ENCODE measurements around the gene CD8B2. TPM values are rescaled to one million over a fixed set of nuclear protein-coding genes. Genes with fewer than 3 reads are reported as not detected.
"Not testable (repeated sequence)": the region's sequence is repeated elsewhere in the genome, so short reads cannot be mapped to it uniquely, and the experiment has no call there.

The CD8B2 gene
- total RNA-seq (ENCODE audit: unreplicated experiment), result not detected
- long read RNA-seq, result 0 reads

DNA sequence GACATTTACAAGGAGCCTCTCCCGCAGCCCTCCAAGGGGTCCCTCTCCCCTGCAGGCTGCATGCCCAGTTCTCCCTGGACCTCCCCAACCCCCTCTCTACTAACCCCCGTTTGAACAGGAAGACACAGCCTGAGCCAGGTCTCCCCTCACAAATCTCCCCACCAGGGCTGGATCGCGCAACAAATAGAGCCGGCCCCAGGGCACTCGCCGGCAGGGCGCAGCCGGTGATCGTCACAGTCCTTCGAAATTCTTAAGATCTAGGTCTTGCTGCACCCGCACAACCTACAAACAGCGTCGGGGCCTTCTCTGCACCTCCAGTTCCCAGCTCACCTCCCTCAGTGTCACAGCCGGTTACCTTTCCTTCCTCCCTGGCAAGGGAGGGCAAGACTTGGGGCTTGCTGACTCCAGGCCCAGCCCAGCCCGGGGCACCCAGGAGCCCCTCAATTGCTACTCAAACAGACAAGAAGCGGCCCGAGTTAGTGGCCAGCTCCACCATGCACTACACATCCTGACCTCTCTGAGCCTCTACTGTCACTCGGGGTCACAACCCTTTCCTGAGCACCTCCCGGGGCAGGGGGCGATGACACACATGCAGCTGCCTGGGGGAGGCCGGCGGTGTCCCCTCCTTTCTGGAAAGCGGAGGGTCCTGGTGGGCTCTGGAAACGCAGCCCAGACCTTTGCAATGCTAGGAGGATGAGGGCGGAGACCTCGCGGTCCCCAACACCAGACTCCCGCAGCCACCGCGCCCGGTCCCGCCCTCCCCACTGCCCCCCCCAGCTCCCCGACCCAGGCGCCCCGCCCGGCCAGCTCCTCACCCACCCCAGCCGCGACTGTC is at the start of gene CD8B2:
TSS of gene CD8B2 (plus strand) at position 814 of the 835 bp plus-strand sequence. CDS start 63 bp downstream, outside the sequence.
- DNase-seq; H3K4me1 Mint-ChIP-seq (ENCODE audit: low read depth, unreplicated experiment); H3K27me3 Mint-ChIP-seq (ENCODE audit: unreplicated experiment); H3K27ac Mint-ChIP-seq (ENCODE audit: unreplicated experiment); H3K36me3 Mint-ChIP-seq (ENCODE audit: unreplicated experiment); H3K9me3 Mint-ChIP-seq (ENCODE audit: unreplicated experiment): not testable (repeated sequence)
- H3K4me3 Mint-ChIP-seq (ENCODE audit: unreplicated experiment), result peak within 1 kb of the TSS; percentile 34

DNA sequence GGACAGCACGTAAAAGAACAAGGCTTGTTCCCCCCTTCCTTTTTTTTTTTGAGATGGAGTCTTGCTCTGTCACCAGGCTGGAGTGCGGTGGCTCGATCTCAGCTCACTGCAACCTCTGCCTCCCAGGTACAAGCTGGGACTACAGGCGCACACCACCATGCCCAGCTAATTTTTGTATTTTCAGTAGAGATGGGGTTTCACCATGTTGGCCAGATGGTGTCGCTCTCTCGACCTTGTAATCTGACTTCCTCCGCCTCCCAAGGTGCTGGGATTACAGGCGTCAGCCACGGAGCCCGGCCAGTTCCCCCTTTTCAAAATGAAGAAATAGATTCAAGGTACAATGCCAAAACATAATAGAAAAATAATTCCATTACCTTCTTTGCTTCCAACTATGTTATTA is 25.3 kb upstream of the CD8B2 start:
- not testable (repeated sequence) for H3K9me3 Mint-ChIP-seq (ENCODE audit: unreplicated experiment); H3K36me3 Mint-ChIP-seq (ENCODE audit: unreplicated experiment); DNase-seq; H3K4me1 Mint-ChIP-seq (ENCODE audit: low read depth, unreplicated experiment); H3K4me3 Mint-ChIP-seq (ENCODE audit: unreplicated experiment); H3K27ac Mint-ChIP-seq (ENCODE audit: unreplicated experiment); H3K27me3 Mint-ChIP-seq (ENCODE audit: unreplicated experiment)

DNA sequence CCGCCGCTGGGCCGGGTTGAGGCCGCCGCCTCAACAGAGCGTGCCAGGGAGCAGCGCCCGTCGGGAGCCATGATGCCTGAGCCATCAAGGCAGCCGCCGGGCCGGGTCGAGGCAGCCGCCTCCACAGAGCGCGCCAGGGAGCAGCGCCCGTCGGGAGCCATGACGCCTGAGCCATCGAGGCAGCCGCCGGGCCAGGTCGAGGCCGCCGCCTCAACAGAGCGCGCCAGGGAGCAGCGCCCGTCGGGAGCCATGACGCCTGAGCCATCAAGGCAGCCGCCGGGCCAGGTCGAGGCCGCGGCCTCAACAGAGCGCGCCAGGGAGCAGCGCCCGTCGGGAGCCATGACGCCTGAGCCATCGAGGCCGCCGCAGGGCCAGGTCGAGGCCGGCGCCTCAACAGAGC is 19.6 kb upstream of the CD8B2 start:
- not testable (repeated sequence) for H3K36me3 Mint-ChIP-seq (ENCODE audit: unreplicated experiment); H3K4me1 Mint-ChIP-seq (ENCODE audit: low read depth, unreplicated experiment); H3K27me3 Mint-ChIP-seq (ENCODE audit: unreplicated experiment); H3K9me3 Mint-ChIP-seq (ENCODE audit: unreplicated experiment); H3K4me3 Mint-ChIP-seq (ENCODE audit: unreplicated experiment); DNase-seq; H3K27ac Mint-ChIP-seq (ENCODE audit: unreplicated experiment)

DNA sequence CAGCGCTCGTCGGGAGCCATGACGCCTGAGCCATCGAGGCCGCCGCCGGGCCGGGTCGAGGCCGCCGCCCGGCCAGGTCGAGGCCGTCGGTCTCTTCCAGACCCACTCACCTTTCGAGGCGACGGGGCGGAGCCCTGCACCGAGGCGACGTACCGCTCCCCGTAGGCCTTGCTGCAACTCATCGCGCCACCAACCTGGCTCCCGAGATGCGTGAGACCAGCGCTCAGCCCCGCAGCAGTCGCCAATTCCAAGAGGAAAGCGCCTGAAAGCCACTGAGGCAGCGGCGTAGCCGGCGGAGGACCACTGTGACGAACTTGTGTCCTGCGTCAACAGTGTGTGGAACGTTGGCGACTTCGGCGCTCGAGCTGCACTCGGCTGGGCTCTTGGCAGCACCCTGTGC is 19.1 kb upstream of the CD8B2 start, which contains the start of gene RGPD3:
TSS of gene RGPD3 (minus strand) at position 307 of the 400 bp plus-strand sequence. CDS start at position 182, 125 bp downstream.
- H3K4me3 Mint-ChIP-seq (ENCODE audit: unreplicated experiment), result not testable (repeated sequence)

DNA sequence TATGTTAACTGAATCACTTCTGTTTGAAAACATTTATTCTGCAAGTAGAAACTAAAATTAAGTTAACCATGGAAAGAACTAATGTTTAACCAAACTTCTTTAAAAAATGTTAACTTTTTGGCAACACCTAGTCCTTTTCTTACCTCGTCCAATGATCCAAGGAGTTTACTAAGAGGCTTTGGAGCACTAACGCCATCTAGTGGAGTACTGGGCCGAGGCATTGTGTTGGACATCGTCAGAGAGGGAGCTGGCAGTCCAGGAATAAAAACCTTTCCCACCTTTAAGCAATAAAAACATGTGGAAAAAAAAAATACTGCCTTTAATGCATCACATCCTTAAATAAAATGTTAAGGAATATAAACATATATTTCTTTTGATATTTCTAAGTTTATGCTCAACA is 16.5 kb upstream of the CD8B2 start:
- H3K36me3 Mint-ChIP-seq (ENCODE audit: unreplicated experiment); H3K9me3 Mint-ChIP-seq (ENCODE audit: unreplicated experiment); H3K27me3 Mint-ChIP-seq (ENCODE audit: unreplicated experiment); H3K4me3 Mint-ChIP-seq (ENCODE audit: unreplicated experiment); H3K4me1 Mint-ChIP-seq (ENCODE audit: low read depth, unreplicated experiment); H3K27ac Mint-ChIP-seq (ENCODE audit: unreplicated experiment): not testable (repeated sequence)
- peak; percentile 77 for DNase-seq
- TF ChIP-seq, protein P1, sequence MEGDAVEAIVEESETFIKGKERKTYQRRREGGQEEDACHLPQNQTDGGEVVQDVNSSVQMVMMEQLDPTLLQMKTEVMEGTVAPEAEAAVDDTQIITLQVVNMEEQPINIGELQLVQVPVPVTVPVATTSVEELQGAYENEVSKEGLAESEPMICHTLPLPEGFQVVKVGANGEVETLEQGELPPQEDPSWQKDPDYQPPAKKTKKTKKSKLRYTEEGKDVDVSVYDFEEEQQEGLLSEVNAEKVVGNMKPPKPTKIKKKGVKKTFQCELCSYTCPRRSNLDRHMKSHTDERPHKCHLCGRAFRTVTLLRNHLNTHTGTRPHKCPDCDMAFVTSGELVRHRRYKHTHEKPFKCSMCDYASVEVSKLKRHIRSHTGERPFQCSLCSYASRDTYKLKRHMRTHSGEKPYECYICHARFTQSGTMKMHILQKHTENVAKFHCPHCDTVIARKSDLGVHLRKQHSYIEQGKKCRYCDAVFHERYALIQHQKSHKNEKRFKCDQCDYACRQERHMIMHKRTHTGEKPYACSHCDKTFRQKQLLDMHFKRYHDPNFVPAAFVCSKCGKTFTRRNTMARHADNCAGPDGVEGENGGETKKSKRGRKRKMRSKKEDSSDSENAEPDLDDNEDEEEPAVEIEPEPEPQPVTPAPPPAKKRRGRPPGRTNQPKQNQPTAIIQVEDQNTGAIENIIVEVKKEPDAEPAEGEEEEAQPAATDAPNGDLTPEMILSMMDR (IDR thresholded peaks at IDR 0.05; ENCODE audit: partially characterized antibody, unreplicated experiment), result peak; percentile 45

More for the DNA sequence above, 19.1 kb upstream of the CD8B2 start, which contains the start of gene RGPD3:
- H3K9me3 Mint-ChIP-seq (ENCODE audit: unreplicated experiment); H3K4me1 Mint-ChIP-seq (ENCODE audit: low read depth, unreplicated experiment); DNase-seq; H3K27me3 Mint-ChIP-seq (ENCODE audit: unreplicated experiment); H3K36me3 Mint-ChIP-seq (ENCODE audit: unreplicated experiment); H3K27ac Mint-ChIP-seq (ENCODE audit: unreplicated experiment): not testable (repeated sequence)

DNA sequence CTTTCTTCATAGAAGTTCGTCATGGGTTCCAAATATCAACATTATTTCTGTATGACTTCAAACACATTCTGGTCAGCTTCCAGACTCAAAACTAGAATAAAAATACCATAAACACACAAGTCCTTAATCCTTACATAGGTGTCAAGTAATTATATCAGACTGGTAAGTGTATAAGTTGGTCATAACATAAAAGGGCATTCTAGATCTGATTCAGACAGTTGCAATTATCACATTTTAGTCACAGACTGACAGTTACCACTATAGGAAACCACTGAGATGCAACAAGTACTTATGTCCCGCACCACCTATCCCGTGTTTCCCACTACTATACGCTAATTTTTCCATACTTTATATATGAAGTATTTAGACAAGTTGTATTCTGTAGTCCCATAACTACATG is 9.5 kb upstream of the CD8B2 start:
- H3K36me3 Mint-ChIP-seq (ENCODE audit: unreplicated experiment); DNase-seq; H3K27me3 Mint-ChIP-seq (ENCODE audit: unreplicated experiment); H3K4me3 Mint-ChIP-seq (ENCODE audit: unreplicated experiment); H3K9me3 Mint-ChIP-seq (ENCODE audit: unreplicated experiment); H3K27ac Mint-ChIP-seq (ENCODE audit: unreplicated experiment); H3K4me1 Mint-ChIP-seq (ENCODE audit: low read depth, unreplicated experiment): not testable (repeated sequence)

DNA sequence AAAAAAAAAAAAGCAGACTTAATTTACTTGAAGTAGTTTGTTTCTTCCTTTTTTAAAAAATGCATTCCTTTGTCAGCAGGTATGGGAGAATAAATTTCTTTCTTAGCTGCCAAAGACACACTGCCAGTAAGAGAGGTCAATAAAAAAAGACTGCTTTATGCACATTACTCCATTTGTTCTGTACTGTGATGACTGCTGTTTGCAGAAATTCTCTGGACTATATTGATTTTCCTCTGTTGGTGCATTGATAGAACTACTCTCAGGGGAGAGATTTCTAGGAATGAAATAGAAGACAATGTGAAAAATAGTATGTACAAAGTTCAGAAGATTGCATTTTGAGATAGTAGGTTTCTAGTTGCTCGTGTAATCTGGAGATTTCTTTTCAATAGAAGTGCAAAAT is 7.6 kb upstream of the CD8B2 start:
- H3K9me3 Mint-ChIP-seq (ENCODE audit: unreplicated experiment); DNase-seq; H3K27me3 Mint-ChIP-seq (ENCODE audit: unreplicated experiment); H3K36me3 Mint-ChIP-seq (ENCODE audit: unreplicated experiment); H3K27ac Mint-ChIP-seq (ENCODE audit: unreplicated experiment); H3K4me3 Mint-ChIP-seq (ENCODE audit: unreplicated experiment); H3K4me1 Mint-ChIP-seq (ENCODE audit: low read depth, unreplicated experiment): not testable (repeated sequence)

DNA sequence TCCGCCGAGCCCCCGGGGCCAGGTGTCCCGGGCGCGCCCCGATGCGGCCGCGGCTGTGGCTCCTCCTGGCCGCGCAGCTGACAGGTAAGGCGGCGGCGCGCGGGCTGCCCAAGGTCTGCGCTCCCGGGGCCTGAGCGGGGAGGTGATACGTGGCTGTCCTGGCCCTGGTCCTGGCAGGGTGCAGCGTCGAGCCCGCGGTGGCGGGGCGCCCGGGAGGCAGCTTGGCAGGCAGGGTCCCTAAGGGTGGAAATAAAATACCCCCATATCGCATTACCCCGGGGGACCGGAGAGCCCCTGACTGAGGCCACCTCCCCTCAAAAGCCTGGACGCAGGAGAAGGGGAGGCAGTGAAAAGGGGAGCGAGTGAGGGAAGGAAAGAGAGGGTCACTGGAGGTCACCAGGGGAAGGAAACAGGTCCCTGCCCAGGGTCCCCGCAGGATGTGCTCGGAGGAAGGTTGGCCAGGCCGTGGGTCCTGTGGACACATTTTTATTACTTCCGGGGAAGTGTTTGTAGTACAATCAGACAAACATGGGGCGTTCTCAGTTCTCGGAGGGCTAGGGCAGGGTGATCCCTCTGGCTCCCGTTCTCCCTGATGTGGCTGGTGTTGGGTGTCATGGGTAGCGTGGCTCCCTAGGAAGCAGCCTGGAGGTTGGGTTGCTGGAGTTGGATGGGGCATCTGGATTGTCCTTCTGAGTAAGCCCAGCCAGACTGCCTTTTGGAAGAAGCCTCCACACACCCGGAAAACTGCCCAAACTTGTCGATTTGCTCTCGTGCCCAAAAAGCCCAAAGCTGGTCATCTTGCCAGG is 425 bp downstream of the CD8B2 start:
- H3K4me3 Mint-ChIP-seq (ENCODE audit: unreplicated experiment), result peak overlapping the region; percentile 34
- H3K27ac Mint-ChIP-seq (ENCODE audit: unreplicated experiment); H3K9me3 Mint-ChIP-seq (ENCODE audit: unreplicated experiment); H3K36me3 Mint-ChIP-seq (ENCODE audit: unreplicated experiment); H3K4me1 Mint-ChIP-seq (ENCODE audit: low read depth, unreplicated experiment); H3K27me3 Mint-ChIP-seq (ENCODE audit: unreplicated experiment): not testable (repeated sequence)
- DNase-seq, result peak; percentile 26

DNA sequence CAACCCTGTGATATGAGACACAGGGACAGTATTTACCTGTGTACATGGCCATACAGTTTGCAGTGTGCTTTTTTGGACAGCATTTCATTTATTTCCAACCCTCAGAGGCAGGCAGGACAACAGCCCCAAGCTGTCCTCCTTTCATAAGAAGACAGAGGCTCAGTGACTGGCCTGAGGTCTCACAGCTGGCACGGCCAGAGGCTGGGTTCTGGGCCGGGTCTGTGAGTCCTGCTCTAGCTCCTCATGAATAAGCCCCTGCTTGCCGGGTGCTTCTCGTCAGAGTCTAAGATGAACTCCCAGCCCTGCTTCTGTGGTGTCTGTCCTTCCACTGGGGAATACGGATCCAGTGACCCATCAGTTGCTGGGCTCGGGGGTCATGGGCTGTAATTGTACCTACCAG is 2.5 kb downstream of the CD8B2 start:
- H3K4me1 Mint-ChIP-seq (ENCODE audit: low read depth, unreplicated experiment); H3K9me3 Mint-ChIP-seq (ENCODE audit: unreplicated experiment); H3K27ac Mint-ChIP-seq (ENCODE audit: unreplicated experiment); H3K4me3 Mint-ChIP-seq (ENCODE audit: unreplicated experiment); H3K27me3 Mint-ChIP-seq (ENCODE audit: unreplicated experiment); H3K36me3 Mint-ChIP-seq (ENCODE audit: unreplicated experiment); DNase-seq: not testable (repeated sequence)

DNA sequence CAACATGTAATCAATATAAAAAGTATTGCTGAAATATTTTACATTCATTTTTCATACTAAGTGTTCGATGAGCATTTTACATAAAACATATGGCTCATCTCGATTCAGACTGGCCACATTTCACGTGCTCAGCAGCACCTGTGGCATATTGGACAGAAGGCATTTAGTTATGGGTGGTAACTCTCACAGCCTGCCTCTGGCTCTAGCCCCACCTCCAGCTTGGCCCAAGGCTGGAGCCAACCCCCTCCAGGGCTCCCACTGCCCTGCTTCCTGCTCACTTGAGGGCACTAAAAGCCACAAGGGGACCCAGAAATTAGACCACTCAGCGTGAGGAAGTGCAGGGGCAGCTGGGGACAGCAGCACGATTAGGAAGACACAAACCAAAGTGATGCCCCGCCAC is 5.2 kb downstream of the CD8B2 start:
- not testable (repeated sequence) for H3K36me3 Mint-ChIP-seq (ENCODE audit: unreplicated experiment); H3K27me3 Mint-ChIP-seq (ENCODE audit: unreplicated experiment); DNase-seq; H3K27ac Mint-ChIP-seq (ENCODE audit: unreplicated experiment); H3K4me1 Mint-ChIP-seq (ENCODE audit: low read depth, unreplicated experiment); H3K9me3 Mint-ChIP-seq (ENCODE audit: unreplicated experiment); H3K4me3 Mint-ChIP-seq (ENCODE audit: unreplicated experiment)

DNA sequence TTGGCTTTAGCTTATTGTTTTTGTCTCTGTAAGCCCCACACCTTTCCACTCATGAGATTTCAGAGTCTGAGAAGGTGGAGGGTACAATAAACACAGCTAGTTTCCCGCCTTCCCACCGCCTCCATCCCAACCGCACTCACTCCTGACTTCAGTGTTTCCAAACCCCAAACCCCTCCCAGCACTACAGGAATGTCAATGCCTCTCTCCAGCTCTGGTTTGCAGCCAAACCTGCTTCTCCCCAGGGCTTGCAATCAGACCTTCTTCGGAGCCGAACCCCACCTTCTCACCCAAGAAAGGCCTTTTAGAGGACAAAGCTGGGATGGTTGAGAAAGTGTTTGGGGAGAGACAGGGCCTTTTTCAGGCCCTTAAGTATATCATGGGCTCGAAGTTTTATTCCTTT is 5.7 kb downstream of the CD8B2 start:
- not testable (repeated sequence) for DNase-seq; H3K27ac Mint-ChIP-seq (ENCODE audit: unreplicated experiment); H3K27me3 Mint-ChIP-seq (ENCODE audit: unreplicated experiment); H3K4me3 Mint-ChIP-seq (ENCODE audit: unreplicated experiment); H3K4me1 Mint-ChIP-seq (ENCODE audit: low read depth, unreplicated experiment); H3K9me3 Mint-ChIP-seq (ENCODE audit: unreplicated experiment); H3K36me3 Mint-ChIP-seq (ENCODE audit: unreplicated experiment)

All from glutamatergic neuron (in vitro differentiated cells).